ENCODE results near the gene MGAT5.

Gene MGAT5

GRCh38 chr2:134367213-134367612 lies 113.3 kb downstream of the MGAT5 start:
- no peak for DNase-seq (ENCODE audit: low read depth, low spot score)

GRCh38 chr2:134368009-134368817 lies 114.3 kb downstream of the MGAT5 start:
- DNase-seq (ENCODE audit: low read depth, low spot score): no peak

- no peak for DNase-seq (ENCODE audit: low read depth, low spot score)
Measured at GRCh38 chr2:134369220-134369902, 115.5 kb downstream of the MGAT5 start.

GRCh38 chr2:134370655-134371445 lies 117.0 kb downstream of the MGAT5 start:
- DNase-seq (ENCODE audit: low read depth, low spot score): no peak

- no peak for DNase-seq (ENCODE audit: low read depth, low spot score)
Measured at GRCh38 chr2:134372141-134372540, 118.3 kb downstream of the MGAT5 start.

GRCh38 chr2:134372611-134373131 lies 118.8 kb downstream of the MGAT5 start:
- DNase-seq (ENCODE audit: low read depth, low spot score): no peak

GRCh38 chr2:134375935-134376334 lies 122.1 kb downstream of the MGAT5 start:
- DNase-seq (ENCODE audit: low read depth, low spot score): no peak

GRCh38 chr2:134377730-134378129 lies 123.9 kb downstream of the MGAT5 start:
- DNase-seq (ENCODE audit: low read depth, low spot score): no peak

GRCh38 chr2:134379293-134379692 lies 125.4 kb downstream of the MGAT5 start:
- no peak for DNase-seq (ENCODE audit: low read depth, low spot score)

GRCh38 chr2:134379722-134380121 lies 125.8 kb downstream of the MGAT5 start:
- DNase-seq (ENCODE audit: low read depth, low spot score): no peak

- DNase-seq (ENCODE audit: low read depth, low spot score): no peak
Measured at GRCh38 chr2:134381141-134381540, 127.3 kb downstream of the MGAT5 start.

- no peak for DNase-seq (ENCODE audit: low read depth, low spot score)
Measured at GRCh38 chr2:134384131-134384530, 130.3 kb downstream of the MGAT5 start.

GRCh38 chr2:134385195-134385594 lies 131.3 kb downstream of the MGAT5 start:
- DNase-seq (ENCODE audit: low read depth, low spot score): no peak

- DNase-seq (ENCODE audit: low read depth, low spot score): no peak
Measured at GRCh38 chr2:134386310-134386709, 132.4 kb downstream of the MGAT5 start.

- no peak for DNase-seq (ENCODE audit: low read depth, low spot score)
Measured at GRCh38 chr2:134389381-134389780, 135.5 kb downstream of the MGAT5 start.

- no peak for DNase-seq (ENCODE audit: low read depth, low spot score)
Measured at GRCh38 chr2:134391751-134392160, 137.9 kb downstream of the MGAT5 start.

- DNase-seq (ENCODE audit: low read depth, low spot score): no peak
Measured at GRCh38 chr2:134392442-134393074, 138.7 kb downstream of the MGAT5 start.

GRCh38 chr2:134393075-134393461 lies 139.2 kb downstream of the MGAT5 start:
- no peak for DNase-seq (ENCODE audit: low read depth, low spot score)

GRCh38 chr2:134395779-134396178 lies 141.9 kb downstream of the MGAT5 start:
- DNase-seq (ENCODE audit: low read depth, low spot score): no peak

GRCh38 chr2:134396493-134396892 lies 142.6 kb downstream of the MGAT5 start:
- DNase-seq (ENCODE audit: low read depth, low spot score): no peak

- DNase-seq (ENCODE audit: low read depth, low spot score): no peak
Measured at GRCh38 chr2:134397146-134397896, 143.4 kb downstream of the MGAT5 start.

Data from activated CD4-positive, CD25-positive, alpha-beta regulatory T cell treated with anti-CD3 and anti-CD28 coated beads, Interleukin-2, amount 50 U/mL, for 16 hours (primary cell).